Measurements from ENCODE around the gene GSTT2B. TPM values are rescaled to one million over a fixed set of nuclear protein-coding genes. Genes with fewer than 3 reads are reported as not detected.
"Not testable (repeated sequence)": the region's sequence is repeated elsewhere in the genome, so short reads cannot be mapped to it uniquely, and the experiment has no call there.

The GSTT2B gene
- total RNA-seq, 3 donors from 2014 or later (not counting 1 experiment from before 2014, with no cell fraction given): not detected

DNA sequence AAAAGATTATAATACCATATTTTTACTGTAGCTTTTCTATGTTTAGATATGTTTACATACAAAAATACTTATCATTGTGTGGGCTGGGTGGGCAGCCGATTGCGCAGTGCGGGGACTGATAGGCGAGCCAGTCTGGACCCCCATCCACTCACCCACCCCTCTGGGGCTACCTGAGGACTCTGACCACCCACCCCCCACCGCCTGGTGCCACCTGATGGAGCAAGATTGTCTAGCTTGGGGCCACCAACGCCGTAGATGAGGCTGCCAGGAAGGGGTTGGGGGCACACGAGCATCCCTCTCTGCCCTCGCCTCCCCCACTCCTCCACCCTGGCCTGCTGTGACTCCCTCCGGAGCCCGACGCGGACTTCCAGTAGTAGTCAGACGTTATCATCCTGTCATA, 34.4 kb downstream of the GSTT2B start:
- H3K27me3 ChIP-seq (ENCODE audit: control insufficient read depth, insufficient read depth, low read length): no peaks in the 10 kb centered on the region
- H3K36me3 ChIP-seq (ENCODE audit: control insufficient read depth, insufficient read depth, low read length): peaks cover 44% of the 10 kb centered on the region
- H3K27ac Mint-ChIP-seq: no peak overlapping the region
- TF ChIP-seq, protein P1, sequence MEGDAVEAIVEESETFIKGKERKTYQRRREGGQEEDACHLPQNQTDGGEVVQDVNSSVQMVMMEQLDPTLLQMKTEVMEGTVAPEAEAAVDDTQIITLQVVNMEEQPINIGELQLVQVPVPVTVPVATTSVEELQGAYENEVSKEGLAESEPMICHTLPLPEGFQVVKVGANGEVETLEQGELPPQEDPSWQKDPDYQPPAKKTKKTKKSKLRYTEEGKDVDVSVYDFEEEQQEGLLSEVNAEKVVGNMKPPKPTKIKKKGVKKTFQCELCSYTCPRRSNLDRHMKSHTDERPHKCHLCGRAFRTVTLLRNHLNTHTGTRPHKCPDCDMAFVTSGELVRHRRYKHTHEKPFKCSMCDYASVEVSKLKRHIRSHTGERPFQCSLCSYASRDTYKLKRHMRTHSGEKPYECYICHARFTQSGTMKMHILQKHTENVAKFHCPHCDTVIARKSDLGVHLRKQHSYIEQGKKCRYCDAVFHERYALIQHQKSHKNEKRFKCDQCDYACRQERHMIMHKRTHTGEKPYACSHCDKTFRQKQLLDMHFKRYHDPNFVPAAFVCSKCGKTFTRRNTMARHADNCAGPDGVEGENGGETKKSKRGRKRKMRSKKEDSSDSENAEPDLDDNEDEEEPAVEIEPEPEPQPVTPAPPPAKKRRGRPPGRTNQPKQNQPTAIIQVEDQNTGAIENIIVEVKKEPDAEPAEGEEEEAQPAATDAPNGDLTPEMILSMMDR (IDR thresholded peaks at IDR 0.05): no peak
- intact Hi-C loops (cut with micrococcal nuclease): no loop called here
- 89% methylated on average over 14 of the region's 14 CpGs for WGBS (ENCODE audit: insufficient coverage)
- peaks cover 4 to 5% of the 10 kb centered on the region in 2 donors for H3K9me3 Mint-ChIP-seq
- ATAC-seq (no peak), DNase-seq (peak in 1 of 2 donors; percentile 1)
- H3K4me3 Mint-ChIP-seq: no peak overlapping the region
- H3K4me3 ChIP-seq (ENCODE audit: low read length): no peak overlapping the region
- no peaks in the 10 kb centered on the region for H3K4me1 ChIP-seq (ENCODE audit: control insufficient read depth, insufficient read depth, low read length)
- H3K27me3 Mint-ChIP-seq (ENCODE audit: low read depth in 2 of 2): no peaks in the 10 kb centered on the region
- no peak overlapping the region for H3K27ac ChIP-seq (ENCODE audit: low read length)
- peaks cover 24 to 34% of the 10 kb centered on the region in 2 donors for H3K4me1 Mint-ChIP-seq
- H3K36me3 Mint-ChIP-seq: peaks cover 16% of the 10 kb centered on the region
- peaks cover 6% of the 10 kb centered on the region for H3K9me3 ChIP-seq (ENCODE audit: control insufficient read depth, insufficient read depth, low read length)

- Mint-ChIP-seq H3K4me3 (no peak overlapping the region), H3K27ac (no peak overlapping the region), H3K9me3 (peaks cover 3 to 4% of the 10 kb centered on the region in 2 donors), H3K36me3 (peaks cover 9% of the 10 kb centered on the region), H3K4me1 (peaks cover 18 to 29% of the 10 kb centered on the region in 2 donors), H3K27me3 (ENCODE audit: low read depth in 2 of 2) (no peaks in the 10 kb centered on the region)
- H3K36me3 ChIP-seq (ENCODE audit: control insufficient read depth, insufficient read depth, low read length): peaks cover 47% of the 10 kb centered on the region
- peaks cover 6% of the 10 kb centered on the region for H3K9me3 ChIP-seq (ENCODE audit: control insufficient read depth, insufficient read depth, low read length)
- H3K27me3 ChIP-seq (ENCODE audit: control insufficient read depth, insufficient read depth, low read length): no peaks in the 10 kb centered on the region
- H3K4me3 ChIP-seq (ENCODE audit: low read length): no peak overlapping the region
- H3K4me1 ChIP-seq (ENCODE audit: control insufficient read depth, insufficient read depth, low read length): no peaks in the 10 kb centered on the region
- H3K27ac ChIP-seq (ENCODE audit: low read length): no peak overlapping the region
- peak in 1 of 2 donors; percentile 1 for DNase-seq
- 97% methylated on average over 6 of the region's 6 CpGs for WGBS (ENCODE audit: insufficient coverage)
- no peak for ATAC-seq
- intact Hi-C loops (cut with micrococcal nuclease): no loop called here
- TF ChIP-seq, protein P1 (IDR thresholded peaks at IDR 0.05): no peak
Measured at GRCh38 chr22:23925020-23925606, 35.9 kb downstream of the GSTT2B start.

DNA sequence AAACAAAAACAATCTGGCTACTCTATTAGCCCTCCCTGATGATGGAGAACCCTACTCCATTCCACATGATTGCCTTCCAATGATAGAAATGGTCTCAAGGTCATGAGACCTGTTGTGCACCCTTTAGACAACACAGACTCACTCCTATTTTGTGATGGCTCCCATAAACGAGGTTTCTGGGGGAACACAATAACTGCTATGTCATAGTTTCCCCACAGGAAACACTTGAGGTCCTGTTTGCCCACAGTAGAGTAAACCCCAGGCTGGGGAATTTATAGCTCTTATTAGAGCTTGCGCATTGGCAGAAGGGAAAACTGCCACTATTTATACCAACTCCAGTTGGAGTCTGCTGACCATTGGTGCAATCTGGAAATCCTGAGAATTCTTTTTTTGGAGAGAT, 38.1 kb downstream of the GSTT2B start:
- Histone ChIP-seq H3K4me1 (ENCODE audit: control insufficient read depth, insufficient read depth, low read length) (no peaks in the 10 kb centered on the region), H3K27me3 (ENCODE audit: control insufficient read depth, insufficient read depth, low read length) (no peaks in the 10 kb centered on the region), H3K27ac (ENCODE audit: low read length) (no peak overlapping the region), H3K4me3 (ENCODE audit: low read length) (no peak overlapping the region), H3K36me3 (ENCODE audit: control insufficient read depth, insufficient read depth, low read length) (peaks cover 37% of the 10 kb centered on the region), H3K9me3 (ENCODE audit: control insufficient read depth, insufficient read depth, low read length) (peaks cover 6% of the 10 kb centered on the region)
- peaks cover 16 to 17% of the 10 kb centered on the region in 2 donors for H3K4me1 Mint-ChIP-seq
- no peak overlapping the region for H3K4me3 Mint-ChIP-seq
- ATAC-seq (no peak), DNase-seq (no peak)
- TF ChIP-seq, protein P1 (IDR thresholded peaks at IDR 0.05): no peak
- peaks cover 3 to 4% of the 10 kb centered on the region in 2 donors for H3K9me3 Mint-ChIP-seq
- 6% methylated on average over 2 of the region's 2 CpGs for WGBS (ENCODE audit: insufficient coverage)
- no peaks in the 10 kb centered on the region for H3K27me3 Mint-ChIP-seq (ENCODE audit: low read depth in 2 of 2)
- intact Hi-C loops (cut with micrococcal nuclease): no loop called here
- peak overlapping the region in 1 of 2 donors; percentile 53 for H3K27ac Mint-ChIP-seq
- peaks cover 9% of the 10 kb centered on the region for H3K36me3 Mint-ChIP-seq

DNA sequence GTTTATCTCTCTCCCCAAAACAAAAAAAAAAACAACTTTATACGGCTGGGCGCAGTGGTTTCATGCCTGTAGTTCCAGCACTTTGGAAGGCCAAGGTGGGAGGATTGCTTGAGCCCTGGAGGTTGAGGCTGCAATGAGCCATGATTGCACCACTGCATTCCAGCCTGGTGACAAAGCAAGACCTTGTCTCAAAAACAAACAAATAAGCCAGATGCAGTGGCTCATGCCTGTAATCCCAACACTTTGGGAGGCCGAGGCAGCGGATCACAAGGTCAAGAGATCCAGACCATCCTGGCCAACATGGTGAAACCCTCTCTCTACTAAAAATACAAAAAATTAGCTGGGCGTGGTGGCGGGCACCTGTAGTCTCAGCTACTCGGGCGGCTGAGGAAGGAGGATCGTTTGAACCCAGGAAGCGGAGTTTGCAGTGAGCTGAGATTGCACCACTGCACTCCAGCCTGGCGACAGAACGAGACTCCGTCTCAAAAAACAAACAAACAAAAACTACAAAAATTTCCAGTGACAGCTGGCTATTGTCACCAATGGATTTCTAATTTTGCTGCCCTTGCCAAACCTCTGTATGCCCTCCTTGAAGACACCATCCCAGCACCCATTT, 39.3 kb downstream of the GSTT2B start:
- intact Hi-C loops (cut with micrococcal nuclease); H3K27me3 Mint-ChIP-seq (ENCODE audit: low read depth in 2 of 2): not testable (repeated sequence)

GRCh38 chr22:23920267-23920611, 40.8 kb downstream of the GSTT2B start:
- ATAC-seq; H3K4me3 ChIP-seq (ENCODE audit: low read length); H3K4me3 Mint-ChIP-seq; H3K9me3 Mint-ChIP-seq; intact Hi-C loops (cut with micrococcal nuclease); H3K9me3 ChIP-seq (ENCODE audit: control insufficient read depth, insufficient read depth, low read length); H3K27me3 Mint-ChIP-seq (ENCODE audit: low read depth in 2 of 2); H3K4me1 ChIP-seq (ENCODE audit: control insufficient read depth, insufficient read depth, low read length); H3K27me3 ChIP-seq (ENCODE audit: control insufficient read depth, insufficient read depth, low read length); H3K27ac Mint-ChIP-seq; H3K36me3 Mint-ChIP-seq; H3K27ac ChIP-seq (ENCODE audit: low read length): not testable (repeated sequence)
- WGBS (ENCODE audit: insufficient coverage): 95% methylated on average over 1 of the region's 1 CpG
- DNase-seq: peak in 1 of 2 donors; percentile 0
- H3K4me1 Mint-ChIP-seq: peaks cover 13 to 16% of the 10 kb centered on the region in 2 donors
- peaks cover 27% of the 10 kb centered on the region for H3K36me3 ChIP-seq (ENCODE audit: control insufficient read depth, insufficient read depth, low read length)

More for the DNA sequence above, 39.3 kb downstream of the GSTT2B start:
- H3K27ac ChIP-seq (ENCODE audit: low read length); H3K4me1 ChIP-seq (ENCODE audit: control insufficient read depth, insufficient read depth, low read length); H3K36me3 Mint-ChIP-seq; ATAC-seq; H3K27me3 ChIP-seq (ENCODE audit: control insufficient read depth, insufficient read depth, low read length); H3K4me3 Mint-ChIP-seq; H3K4me3 ChIP-seq (ENCODE audit: low read length); H3K27ac Mint-ChIP-seq; H3K9me3 Mint-ChIP-seq; H3K9me3 ChIP-seq (ENCODE audit: control insufficient read depth, insufficient read depth, low read length): not testable (repeated sequence)
- H3K4me1 Mint-ChIP-seq: peaks cover 12 to 13% of the 10 kb centered on the region in 2 donors
- WGBS (ENCODE audit: insufficient coverage): 94% methylated on average over 13 of the region's 13 CpGs
- peaks cover 35% of the 10 kb centered on the region for H3K36me3 ChIP-seq (ENCODE audit: control insufficient read depth, insufficient read depth, low read length)
- DNase-seq: peak in 1 of 2 donors; percentile 1

Measured in natural killer cell (primary cell).